Middle frontal gyrus (tissue), 1 donor: ENCODE measurements around the gene KYAT1.
"Not testable (repeated sequence)": the region's sequence is repeated elsewhere in the genome, so short reads cannot be mapped to it uniquely, and the experiment has no call there.

Experiments used
- DNase-seq: peaks from one replicate; pipeline ENCODE4 v3.0.0-alpha.2; 2015; ENCODE audit warnings: low spot score; ENCODE audit errors: extremely low spot score

KYAT1 gene

GRCh38 chr9:128819716-128820664, 61.8 kb downstream of the KYAT1 start:
- peak; percentile 25 for DNase-seq

GRCh38 chr9:128818839-128819715, 62.7 kb downstream of the KYAT1 start:
- DNase-seq = peak; percentile 6

- DNase-seq = peak; percentile 96
Observed at GRCh38 chr9:128818099-128818838, 63.5 kb downstream of the KYAT1 start, which contains the start of gene ENDOG. TSS of gene ENDOG (plus strand) at chr9:128818500. CDS start at chr9:128818685, 185 bp downstream.

- no peak for DNase-seq
Observed at GRCh38 chr9:128810873-128811272, 70.9 kb downstream of the KYAT1 start.

GRCh38 chr9:128809831-128810230, 71.9 kb downstream of the KYAT1 start:
- DNase-seq = no peak

GRCh38 chr9:128809036-128809599, 72.6 kb downstream of the KYAT1 start:
- DNase-seq = no peak

GRCh38 chr9:128808543-128808942, 73.2 kb downstream of the KYAT1 start:
- no peak for DNase-seq

GRCh38 chr9:128807827-128808226, 73.9 kb downstream of the KYAT1 start:
- DNase-seq = no peak

GRCh38 chr9:128805661-128806060, 76.1 kb downstream of the KYAT1 start:
- no peak for DNase-seq

GRCh38 chr9:128802482-128802881, 79.3 kb downstream of the KYAT1 start:
- no peak for DNase-seq

- DNase-seq = no peak
Observed at GRCh38 chr9:128800061-128800460, 81.7 kb downstream of the KYAT1 start.

- no peak for DNase-seq
Observed at GRCh38 chr9:128798896-128799295, 82.9 kb downstream of the KYAT1 start.

- DNase-seq = not testable (repeated sequence)
Observed at GRCh38 chr9:128794961-128795360, 86.8 kb downstream of the KYAT1 start.

- DNase-seq = no peak
Observed at GRCh38 chr9:128792978-128793686, 88.6 kb downstream of the KYAT1 start.

GRCh38 chr9:128792134-128792533, 89.6 kb downstream of the KYAT1 start:
- DNase-seq = no peak

- DNase-seq = no peak
Observed at GRCh38 chr9:128790536-128790935, 91.2 kb downstream of the KYAT1 start.

- no peak for DNase-seq
Observed at GRCh38 chr9:128788445-128788844, 93.3 kb downstream of the KYAT1 start.

- no peak for DNase-seq
Observed at GRCh38 chr9:128787659-128788058, 94.1 kb downstream of the KYAT1 start.

GRCh38 chr9:128786681-128787601, 94.8 kb downstream of the KYAT1 start, which contains the start of gene TBC1D13:
TSS of gene TBC1D13 (plus strand) at chr9:128787253. CDS start at chr9:128787354, 101 bp downstream.
- DNase-seq = peak; percentile 57
